ENCODE results near the gene ENTPD1. TPM values are rescaled to one million over a fixed set of nuclear protein-coding genes. Genes with fewer than 3 reads are reported as not detected.

The ENTPD1 gene
- total RNA-seq, 1 donor from 2014 or later, result 0.95 TPM

- H3K36me3 ChIP-seq (ENCODE audit: insufficient read depth, low read length), result no peaks in the 10 kb centered on the region
- H3K4me1 ChIP-seq (ENCODE audit: insufficient read depth, low read length), result peaks cover 3% of the 10 kb centered on the region
- no peaks in the 10 kb centered on the region for H4K20me1 ChIP-seq (ENCODE audit: insufficient read depth, low read length)
- Mint-ChIP-seq H3K27ac (ENCODE audit: unreplicated experiment) (no peak overlapping the region), H3K4me3 (ENCODE audit: unreplicated experiment) (no peak overlapping the region), H3K27me3 (ENCODE audit: low read depth, unreplicated experiment) (peaks cover 6% of the 10 kb centered on the region), H3K4me1 (ENCODE audit: low read depth, unreplicated experiment) (peaks cover 6% of the 10 kb centered on the region), H3K9me3 (ENCODE audit: unreplicated experiment) (no peaks in the 10 kb centered on the region), H3K36me3 (ENCODE audit: low read depth, unreplicated experiment) (no peaks in the 10 kb centered on the region)
- no peak for DNase-seq (ENCODE audit: low read depth)
- no peak for TF ChIP-seq EZH2 (IDR thresholded peaks at IDR 0.05; ENCODE audit: insufficient read depth, low read length)
- TF ChIP-seq, protein P1, sequence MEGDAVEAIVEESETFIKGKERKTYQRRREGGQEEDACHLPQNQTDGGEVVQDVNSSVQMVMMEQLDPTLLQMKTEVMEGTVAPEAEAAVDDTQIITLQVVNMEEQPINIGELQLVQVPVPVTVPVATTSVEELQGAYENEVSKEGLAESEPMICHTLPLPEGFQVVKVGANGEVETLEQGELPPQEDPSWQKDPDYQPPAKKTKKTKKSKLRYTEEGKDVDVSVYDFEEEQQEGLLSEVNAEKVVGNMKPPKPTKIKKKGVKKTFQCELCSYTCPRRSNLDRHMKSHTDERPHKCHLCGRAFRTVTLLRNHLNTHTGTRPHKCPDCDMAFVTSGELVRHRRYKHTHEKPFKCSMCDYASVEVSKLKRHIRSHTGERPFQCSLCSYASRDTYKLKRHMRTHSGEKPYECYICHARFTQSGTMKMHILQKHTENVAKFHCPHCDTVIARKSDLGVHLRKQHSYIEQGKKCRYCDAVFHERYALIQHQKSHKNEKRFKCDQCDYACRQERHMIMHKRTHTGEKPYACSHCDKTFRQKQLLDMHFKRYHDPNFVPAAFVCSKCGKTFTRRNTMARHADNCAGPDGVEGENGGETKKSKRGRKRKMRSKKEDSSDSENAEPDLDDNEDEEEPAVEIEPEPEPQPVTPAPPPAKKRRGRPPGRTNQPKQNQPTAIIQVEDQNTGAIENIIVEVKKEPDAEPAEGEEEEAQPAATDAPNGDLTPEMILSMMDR (IDR thresholded peaks at IDR 0.05; ENCODE audit: insufficient read depth, low read depth, low read length), result no peak
- no peak overlapping the region for H3K4me3 ChIP-seq (ENCODE audit: insufficient read depth, low read depth, low read length)
- no peak overlapping the region for H3K9ac ChIP-seq (ENCODE audit: low read length)
- H3K27me3 ChIP-seq (ENCODE audit: insufficient read depth, low read length), result no peaks in the 10 kb centered on the region
- no peak for FAIRE-seq
- H3K79me2 ChIP-seq (ENCODE audit: insufficient read depth, low read length), result no peaks in the 10 kb centered on the region
- no peak overlapping the region for H2AFZ ChIP-seq (ENCODE audit: low read depth, low read length)
- H3K27ac ChIP-seq (ENCODE audit: low read depth, low read length), result no peak overlapping the region
- H3K9me3 ChIP-seq (ENCODE audit: insufficient read depth, low read depth, low read length), result no peaks in the 10 kb centered on the region
- H3K4me2 ChIP-seq (ENCODE audit: low read length), result no peak overlapping the region
Measured at GRCh38 chr10:95840681-95841080, 84.7 kb downstream of the ENTPD1 start.

DNA sequence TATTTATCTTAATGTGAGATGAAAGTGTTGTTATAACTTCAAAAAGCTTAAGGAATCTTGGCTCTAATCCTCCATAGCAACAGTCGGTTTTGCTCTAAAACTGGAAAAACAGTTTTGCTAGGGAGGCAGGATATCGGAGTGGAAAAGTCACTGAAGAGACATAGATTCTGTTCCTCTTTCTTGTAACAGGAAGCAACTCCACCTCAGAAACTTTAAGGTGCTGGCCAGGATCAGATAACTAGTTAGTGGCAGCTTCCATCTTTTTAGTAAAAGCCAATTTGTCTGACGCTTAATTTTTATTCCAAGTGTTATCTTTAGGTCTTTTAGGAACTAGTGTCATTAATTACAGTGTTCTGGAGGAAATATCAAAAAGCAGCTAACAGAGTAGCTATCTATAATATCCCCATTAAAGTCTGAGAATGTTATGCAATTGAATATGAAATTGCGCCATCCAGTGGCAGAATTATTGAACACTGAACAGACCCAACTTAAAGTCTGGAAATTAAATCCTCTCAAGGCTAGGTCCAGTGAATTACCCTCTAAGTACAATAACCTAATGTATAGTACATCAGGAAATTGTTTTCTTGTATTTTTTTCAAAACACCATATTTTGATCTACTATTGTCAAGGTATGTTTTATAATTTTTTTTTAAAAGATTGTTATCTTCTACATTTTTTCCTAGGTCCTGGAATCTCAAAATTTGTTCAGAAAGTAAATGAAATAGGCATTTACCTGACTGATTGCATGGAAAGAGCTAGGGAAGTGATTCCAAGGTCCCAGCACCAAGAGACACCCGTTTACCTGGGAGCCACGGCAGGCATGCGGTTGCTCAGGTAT, 85.9 kb downstream of the ENTPD1 start:
- peaks cover 3% of the 10 kb centered on the region for H3K4me1 ChIP-seq (ENCODE audit: insufficient read depth, low read length)
- H3K27me3 Mint-ChIP-seq (ENCODE audit: low read depth, unreplicated experiment), result peaks cover 6% of the 10 kb centered on the region
- no peak overlapping the region for H3K27ac ChIP-seq (ENCODE audit: low read depth, low read length)
- H3K9me3 ChIP-seq (ENCODE audit: insufficient read depth, low read depth, low read length), result no peaks in the 10 kb centered on the region
- TF ChIP-seq, protein P1 (IDR thresholded peaks at IDR 0.05; ENCODE audit: insufficient read depth, low read depth, low read length), result peak; percentile 74
- no peak for TF ChIP-seq EZH2 (IDR thresholded peaks at IDR 0.05; ENCODE audit: insufficient read depth, low read length)
- peak; percentile 50 for FAIRE-seq
- peaks cover 5% of the 10 kb centered on the region for H3K4me1 Mint-ChIP-seq (ENCODE audit: low read depth, unreplicated experiment)
- H3K9ac ChIP-seq (ENCODE audit: low read length), result peak overlapping the region; percentile 39
- DNase-seq (ENCODE audit: low read depth), result peak; percentile 23
- no peak overlapping the region for H3K4me3 Mint-ChIP-seq (ENCODE audit: unreplicated experiment)
- H3K27me3 ChIP-seq (ENCODE audit: insufficient read depth, low read length), result no peaks in the 10 kb centered on the region
- H3K9me3 Mint-ChIP-seq (ENCODE audit: unreplicated experiment), result no peaks in the 10 kb centered on the region
- no peaks in the 10 kb centered on the region for H3K36me3 Mint-ChIP-seq (ENCODE audit: low read depth, unreplicated experiment)
- no peak overlapping the region for H3K4me3 ChIP-seq (ENCODE audit: insufficient read depth, low read depth, low read length)
- H3K4me2 ChIP-seq (ENCODE audit: low read length), result no peak overlapping the region
- no peaks in the 10 kb centered on the region for H3K79me2 ChIP-seq (ENCODE audit: insufficient read depth, low read length)
- H2AFZ ChIP-seq (ENCODE audit: low read depth, low read length), result peak overlapping the region; percentile 50
- H4K20me1 ChIP-seq (ENCODE audit: insufficient read depth, low read length), result no peaks in the 10 kb centered on the region
- no peaks in the 10 kb centered on the region for H3K36me3 ChIP-seq (ENCODE audit: insufficient read depth, low read length)
- H3K27ac Mint-ChIP-seq (ENCODE audit: unreplicated experiment), result peak overlapping the region; percentile 35

DNA sequence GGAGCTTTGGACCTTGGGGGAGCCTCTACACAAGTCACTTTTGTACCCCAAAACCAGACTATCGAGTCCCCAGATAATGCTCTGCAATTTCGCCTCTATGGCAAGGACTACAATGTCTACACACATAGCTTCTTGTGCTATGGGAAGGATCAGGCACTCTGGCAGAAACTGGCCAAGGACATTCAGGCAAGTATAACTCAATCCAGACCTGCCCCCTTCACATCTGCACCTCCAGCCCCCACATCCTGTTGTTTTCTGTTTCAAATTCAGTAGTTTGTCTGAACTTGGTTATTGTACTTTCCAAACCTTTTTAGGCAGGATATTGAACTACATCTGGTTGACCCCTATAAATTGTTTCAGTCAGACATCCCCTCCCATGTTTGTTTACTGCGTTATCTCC, 89.4 kb downstream of the ENTPD1 start:
- Mint-ChIP-seq H3K4me1 (ENCODE audit: low read depth, unreplicated experiment) (peaks cover under 1% of the 10 kb centered on the region), H3K27me3 (ENCODE audit: low read depth, unreplicated experiment) (peaks cover 6% of the 10 kb centered on the region), H3K36me3 (ENCODE audit: low read depth, unreplicated experiment) (no peaks in the 10 kb centered on the region), H3K4me3 (ENCODE audit: unreplicated experiment) (no peak overlapping the region), H3K9me3 (ENCODE audit: unreplicated experiment) (no peaks in the 10 kb centered on the region), H3K27ac (ENCODE audit: unreplicated experiment) (no peak overlapping the region)
- no peaks in the 10 kb centered on the region for H3K79me2 ChIP-seq (ENCODE audit: insufficient read depth, low read length)
- no peak overlapping the region for H3K9ac ChIP-seq (ENCODE audit: low read length)
- no peaks in the 10 kb centered on the region for H4K20me1 ChIP-seq (ENCODE audit: insufficient read depth, low read length)
- no peak overlapping the region for H2AFZ ChIP-seq (ENCODE audit: low read depth, low read length)
- H3K4me2 ChIP-seq (ENCODE audit: low read length), result no peak overlapping the region
- H3K27me3 ChIP-seq (ENCODE audit: insufficient read depth, low read length), result no peaks in the 10 kb centered on the region
- H3K4me3 ChIP-seq (ENCODE audit: insufficient read depth, low read depth, low read length), result no peak overlapping the region
- DNase-seq (ENCODE audit: low read depth), result no peak
- no peaks in the 10 kb centered on the region for H3K36me3 ChIP-seq (ENCODE audit: insufficient read depth, low read length)
- TF ChIP-seq, protein P1 (IDR thresholded peaks at IDR 0.05; ENCODE audit: insufficient read depth, low read depth, low read length), result no peak
- no peak for TF ChIP-seq EZH2 (IDR thresholded peaks at IDR 0.05; ENCODE audit: insufficient read depth, low read length)
- no peak for FAIRE-seq
- H3K9me3 ChIP-seq (ENCODE audit: insufficient read depth, low read depth, low read length), result no peaks in the 10 kb centered on the region
- no peak overlapping the region for H3K27ac ChIP-seq (ENCODE audit: low read depth, low read length)
- H3K4me1 ChIP-seq (ENCODE audit: insufficient read depth, low read length), result peaks cover 3% of the 10 kb centered on the region
